ENCODE data around the gene PTH1R. TPM values are rescaled to one million over a fixed set of nuclear protein-coding genes. Genes with fewer than 3 reads are reported as not detected.

Gene PTH1R
- total and polyA plus RNA-seq, 10 of the 15 experiments (the other 5 are each of a cell fraction or from before 2014, with no cell fraction given): not detected

DNA sequence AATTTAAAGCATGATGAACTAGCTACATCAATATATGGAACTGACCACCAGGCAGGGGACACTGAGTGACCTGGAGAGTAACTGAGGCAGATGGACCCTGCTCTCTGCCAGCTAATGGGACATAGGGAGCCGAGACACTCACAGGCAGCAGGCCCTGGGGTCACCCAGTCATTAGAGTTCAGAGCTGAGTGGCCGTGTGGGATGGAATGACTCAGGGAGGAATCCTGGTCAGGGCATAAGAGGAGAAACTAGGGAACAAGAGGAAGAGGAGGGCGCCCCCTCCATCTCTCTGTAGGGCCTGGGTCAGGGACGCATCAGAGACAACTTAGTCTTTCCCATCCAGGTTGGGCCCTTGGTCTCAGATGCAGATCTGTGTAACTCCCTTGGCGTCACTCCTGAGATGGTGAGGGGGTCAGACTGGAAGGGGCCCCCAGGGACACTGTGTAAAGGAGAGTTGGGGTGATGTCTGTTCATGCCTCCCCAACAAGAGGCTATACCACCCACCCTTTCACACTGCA, 59.3 kb downstream of the PTH1R start:
- Histone ChIP-seq H3K27ac (ENCODE audit: control insufficient read depth, insufficient read depth) (no peak overlapping the region), H3K4me1 (ENCODE audit: control insufficient read depth, insufficient read depth, low read length) (peaks cover 40% of the 10 kb centered on the region), H3K9me3 (replicated peaks; ENCODE audit: control insufficient read depth, insufficient read depth, low read length) (no peaks in the 10 kb centered on the region), H3K36me3 (ENCODE audit: control insufficient read depth in 2 of 2, insufficient read depth in 2 of 2, low read length in 1 of 2) (peaks cover 38 to 58% of the 10 kb centered on the region in 2 experiments), H4K20me1 (ENCODE audit: control insufficient read depth, insufficient read depth) (no peaks in the 10 kb centered on the region), H3K4me3 (no peak overlapping the region), H3K27me3 (replicated peaks in 1 of 2; ENCODE audit: control insufficient read depth in 2 of 2, insufficient read depth in 2 of 2, low read length in 1 of 2) (no peaks in the 10 kb centered on the region), H3K79me2 (ENCODE audit: control insufficient read depth, insufficient read depth, low read length) (peaks cover 70% of the 10 kb centered on the region), H3K4me2 (ENCODE audit: control insufficient read depth, insufficient read depth) (no peak overlapping the region), H3K9ac (ENCODE audit: control insufficient read depth, insufficient read depth, low read length) (no peak overlapping the region), H2AFZ (ENCODE audit: control insufficient read depth, low read depth, low read length) (no peak overlapping the region)
- ChIA-PET POLR2A (interaction anchor here (0.6 to 12.6 kb wide), 4 partner anchors 13 to 377 kb away, joined by 3 to 163 read pairs (median 3); no protein-coding TSS in a partner anchor), CTCF (interaction anchor here (1.3 to 1.8 kb wide), 3 partner anchors 9 to 17 kb away, joined by 5 to 8 read pairs (median 6); no protein-coding TSS in a partner anchor), SMC1A (ENCODE audit: uncharacterized antibody, unreplicated experiment) (interaction anchor here (1.3 to 17.5 kb wide), 3 partner anchors 10 to 18 kb away, joined by 4 to 298 read pairs (median 14); no protein-coding TSS in a partner anchor), RAD21 (ENCODE audit: unreplicated experiment) (interaction anchor here (1.2 kb wide), 1 partner anchor 50 kb away, joined by 4 read pairs; no protein-coding TSS in a partner anchor)
- no peak for TF ChIP-seq STAT3 (IDR thresholded peaks at IDR 0.05; ENCODE audit: low read depth, low read length)
- TF ChIP-seq ZZZ3 (IDR thresholded peaks at IDR 0.05; ENCODE audit: control insufficient read depth, insufficient read length, low read depth): no peak
- TF ChIP-seq LARP7 (IDR thresholded peaks at IDR 0.05): no peak
- TF ChIP-seq, protein P1, sequence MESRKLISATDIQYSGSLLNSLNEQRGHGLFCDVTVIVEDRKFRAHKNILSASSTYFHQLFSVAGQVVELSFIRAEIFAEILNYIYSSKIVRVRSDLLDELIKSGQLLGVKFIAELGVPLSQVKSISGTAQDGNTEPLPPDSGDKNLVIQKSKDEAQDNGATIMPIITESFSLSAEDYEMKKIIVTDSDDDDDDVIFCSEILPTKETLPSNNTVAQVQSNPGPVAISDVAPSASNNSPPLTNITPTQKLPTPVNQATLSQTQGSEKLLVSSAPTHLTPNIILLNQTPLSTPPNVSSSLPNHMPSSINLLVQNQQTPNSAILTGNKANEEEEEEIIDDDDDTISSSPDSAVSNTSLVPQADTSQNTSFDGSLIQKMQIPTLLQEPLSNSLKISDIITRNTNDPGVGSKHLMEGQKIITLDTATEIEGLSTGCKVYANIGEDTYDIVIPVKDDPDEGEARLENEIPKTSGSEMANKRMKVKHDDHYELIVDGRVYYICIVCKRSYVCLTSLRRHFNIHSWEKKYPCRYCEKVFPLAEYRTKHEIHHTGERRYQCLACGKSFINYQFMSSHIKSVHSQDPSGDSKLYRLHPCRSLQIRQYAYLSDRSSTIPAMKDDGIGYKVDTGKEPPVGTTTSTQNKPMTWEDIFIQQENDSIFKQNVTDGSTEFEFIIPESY (IDR thresholded peaks at IDR 0.05): no peak
- intact Hi-C loops (cut with micrococcal nuclease; ENCODE audit: unreplicated experiment): no loop called here
- FAIRE-seq: no peak
- no peak for ATAC-seq
- WGBS (ENCODE audit: insufficient coverage, insufficient replicate concordance, low lambda C conversion rate, missing lambda C conversion rate): 95% methylated on average over 5 of the region's 5 CpGs
- no TSS peak for BruUV-seq (replicated peaks)
- DNase-seq (ENCODE audit: low read depth, low spot score): no peak
- in situ Hi-C loops (cut with MboI): no loop called here

DNA sequence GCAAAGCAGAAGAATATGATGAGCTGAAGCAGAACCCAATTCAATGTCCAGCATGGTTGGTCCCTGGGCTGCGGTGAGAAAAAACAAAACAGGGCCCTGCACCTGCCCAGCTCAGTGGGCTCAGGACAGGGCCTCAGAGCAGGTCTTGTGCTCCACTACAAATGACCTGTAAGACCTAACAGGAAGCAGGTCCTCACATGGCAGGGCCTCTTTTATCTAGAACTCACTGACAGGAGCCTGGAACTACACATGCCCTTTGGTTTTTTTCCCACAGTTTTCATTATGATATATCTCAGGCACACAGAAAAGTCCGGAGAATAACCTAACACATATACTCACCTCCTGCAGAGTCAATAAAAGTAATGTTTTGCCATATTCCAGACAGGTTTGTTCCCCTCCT, 60.6 kb downstream of the PTH1R start:
- DNase-seq (ENCODE audit: low read depth, low spot score) (no peak), FAIRE-seq (no peak), ATAC-seq (no peak)
- Histone ChIP-seq H3K9me3 (replicated peaks; ENCODE audit: control insufficient read depth, insufficient read depth, low read length) (no peaks in the 10 kb centered on the region), H3K4me1 (ENCODE audit: control insufficient read depth, insufficient read depth, low read length) (peaks cover 26% of the 10 kb centered on the region), H3K4me2 (ENCODE audit: control insufficient read depth, insufficient read depth) (no peak overlapping the region), H2AFZ (ENCODE audit: control insufficient read depth, low read depth, low read length) (no peak overlapping the region), H3K9ac (ENCODE audit: control insufficient read depth, insufficient read depth, low read length) (no peak overlapping the region), H3K36me3 (ENCODE audit: control insufficient read depth in 2 of 2, insufficient read depth in 2 of 2, low read length in 1 of 2) (peaks cover 40 to 61% of the 10 kb centered on the region in 2 experiments), H3K79me2 (ENCODE audit: control insufficient read depth, insufficient read depth, low read length) (peaks cover 70% of the 10 kb centered on the region), H3K27me3 (replicated peaks in 1 of 2; ENCODE audit: control insufficient read depth in 2 of 2, insufficient read depth in 2 of 2, low read length in 1 of 2) (no peaks in the 10 kb centered on the region), H4K20me1 (ENCODE audit: control insufficient read depth, insufficient read depth) (no peaks in the 10 kb centered on the region), H3K4me3 (no peak overlapping the region), H3K27ac (ENCODE audit: control insufficient read depth, insufficient read depth) (peak overlapping the region; percentile 31)
- ChIA-PET SMC1A (ENCODE audit: uncharacterized antibody, unreplicated experiment) (interaction anchor here (1.4 to 17.5 kb wide), 3 partner anchors 7 to 18 kb away, joined by 3 to 298 read pairs (median 53); no protein-coding TSS in a partner anchor), CTCF (no interaction called here), RAD21 (ENCODE audit: unreplicated experiment) (interaction anchor here (1.0 to 2.4 kb wide), 2 partner anchors 10 to 16 kb away, joined by 5 to 8 read pairs; no protein-coding TSS in a partner anchor), POLR2A (interaction anchor here (0.7 to 1.1 kb wide), 3 partner anchors 20 to 380 kb away, joined by 3 to 4 read pairs (median 3); partner anchors contain the start of gene NBEAL2)
- BruUV-seq (replicated peaks): no TSS peak
- in situ Hi-C loops (cut with MboI) (no loop called here), intact Hi-C loops (cut with micrococcal nuclease; ENCODE audit: unreplicated experiment) (no loop called here)
- WGBS (ENCODE audit: insufficient coverage, insufficient replicate concordance, low lambda C conversion rate, missing lambda C conversion rate): 98% methylated on average over 2 of the region's 2 CpGs
- TF ChIP-seq NR2C2 (IDR thresholded peaks at IDR 0.05; ENCODE audit: borderline replicate concordance, control insufficient read depth, insufficient read length, low read depth) (no peak), BRCA1 (IDR thresholded peaks at IDR 0.05; ENCODE audit: low read depth, low read length) (no peak), CEBPZ (IDR thresholded peaks at IDR 0.05; ENCODE audit: low read depth, low read length) (no peak), NFYB (IDR thresholded peaks at IDR 0.05; ENCODE audit: insufficient read depth, low read depth, low read length) (no peak), EP300 (IDR thresholded peaks at IDR 0.05; ENCODE audit: borderline replicate concordance in 1 of 2, control insufficient read depth in 1 of 2, low read depth in 2 of 2, low read length in 2 of 2) (no peak)

All from GM12878 (cell line).